Heart left ventricle (tissue), 13 donors: ENCODE measurements around the gene POLR1C.

Source experiments
- POLR2A ChIP-seq, 2 donors: fragments of 450-650 bp; IDR thresholded peaks; one replicate each; pipeline ENCODE4 v1.6.1; 2017; ENCODE audit warnings: antibody characterized with exemption in 2 of 2, mild to moderate bottlenecking in 2 of 2, moderate library complexity in 2 of 2
- TF ChIP-seq, protein P1 (sequence below), 12 donors: fragments of 200-600 bp; sonication (generic) in 4 of 12; IDR thresholded peaks; one replicate each; pipeline versions ENCODE4 v1.5.0 to v1.8.0; 2018 to 2022; ENCODE audit warnings: antibody characterized with exemption in 12 of 12, mild to moderate bottlenecking in 5 of 12
- donor health status: ischemic (EF 13 %, LVEDD 7.1; RV severe dilation, severe dysfunction).
- donor health status: DM: no; HTN: yes; CAD: no.
- donor health status: DM: no; HTN: no; CAD: no.
- donor health status: ischemic (EF 25% LVEDD 6.9; RV normal size, moderate dysfunction).
- donor health status: ischemic (EF 25% LVEDD 5.7; RV mildly dilated, moderate dysfunction).
- donor health status: ischemic (EF 35%, LVEDD 5.7; RV mildly dilated, moderate dysfunction).
- donor health status: nonischemic (EF 11% LVEDD 7.7; RV severe dilation, severe dysfunction).
- donor health status: DM: yes; HTN: yes; CAD: no.
- donor health status: PGD.
- donor health status: ischemic (EF 29% LVEDD 5.4; RV normal size, mild dysfunction).
- donor health status: nonischemic (EF 23%, LVEDD 6.1; RV moderate dilation, normal function).

DNA sequence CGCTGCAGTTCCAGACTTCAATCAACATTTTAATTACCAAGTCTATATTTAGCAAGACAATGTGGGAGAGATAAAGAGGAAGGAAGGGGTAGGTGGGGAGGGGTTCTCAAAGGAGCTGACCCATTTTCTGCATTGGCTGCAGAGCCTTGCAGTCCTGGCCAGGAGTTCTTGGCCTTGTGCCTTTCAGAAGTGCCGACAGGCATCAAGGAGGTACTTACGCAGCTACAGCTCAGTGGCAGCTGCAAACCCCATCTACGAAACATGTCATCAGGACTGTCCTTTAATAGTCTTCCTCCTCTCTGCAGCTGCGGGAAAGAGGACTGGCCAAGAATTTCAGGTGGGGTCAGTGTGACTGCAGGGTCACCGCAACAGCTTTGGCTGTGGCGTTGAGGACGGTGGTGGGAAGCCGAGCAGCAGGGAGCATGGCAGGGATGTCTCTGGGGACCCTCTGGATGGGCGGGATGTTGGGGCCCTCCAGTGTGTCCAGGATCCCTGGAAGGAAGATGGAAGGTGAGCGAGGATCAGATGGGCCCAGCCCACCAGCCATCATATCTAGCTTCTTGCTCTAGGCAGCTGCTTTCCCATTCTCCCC, 5.0 kb upstream of the POLR1C start:
- TF ChIP-seq POLR2A (IDR thresholded peaks at IDR 0.05) = no peak
- TF ChIP-seq, protein P1, sequence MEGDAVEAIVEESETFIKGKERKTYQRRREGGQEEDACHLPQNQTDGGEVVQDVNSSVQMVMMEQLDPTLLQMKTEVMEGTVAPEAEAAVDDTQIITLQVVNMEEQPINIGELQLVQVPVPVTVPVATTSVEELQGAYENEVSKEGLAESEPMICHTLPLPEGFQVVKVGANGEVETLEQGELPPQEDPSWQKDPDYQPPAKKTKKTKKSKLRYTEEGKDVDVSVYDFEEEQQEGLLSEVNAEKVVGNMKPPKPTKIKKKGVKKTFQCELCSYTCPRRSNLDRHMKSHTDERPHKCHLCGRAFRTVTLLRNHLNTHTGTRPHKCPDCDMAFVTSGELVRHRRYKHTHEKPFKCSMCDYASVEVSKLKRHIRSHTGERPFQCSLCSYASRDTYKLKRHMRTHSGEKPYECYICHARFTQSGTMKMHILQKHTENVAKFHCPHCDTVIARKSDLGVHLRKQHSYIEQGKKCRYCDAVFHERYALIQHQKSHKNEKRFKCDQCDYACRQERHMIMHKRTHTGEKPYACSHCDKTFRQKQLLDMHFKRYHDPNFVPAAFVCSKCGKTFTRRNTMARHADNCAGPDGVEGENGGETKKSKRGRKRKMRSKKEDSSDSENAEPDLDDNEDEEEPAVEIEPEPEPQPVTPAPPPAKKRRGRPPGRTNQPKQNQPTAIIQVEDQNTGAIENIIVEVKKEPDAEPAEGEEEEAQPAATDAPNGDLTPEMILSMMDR (IDR thresholded peaks at IDR 0.05) = no peak
